Activated CD4-positive, alpha-beta T cell treated with anti-CD3 and anti-CD28 coated beads, Interleukin-2, amount 50 U/mL, for 1 hour (primary cell): ENCODE data around the gene SOBP.
"Not testable (repeated sequence)": the region's sequence is repeated elsewhere in the genome, so short reads cannot be mapped to it uniquely, and the experiment has no call there.

Source experiments
- DNase-seq: peaks from one replicate; pipeline ENCODE4 v3.0.0-alpha.2; 2020

SOBP gene

DNA sequence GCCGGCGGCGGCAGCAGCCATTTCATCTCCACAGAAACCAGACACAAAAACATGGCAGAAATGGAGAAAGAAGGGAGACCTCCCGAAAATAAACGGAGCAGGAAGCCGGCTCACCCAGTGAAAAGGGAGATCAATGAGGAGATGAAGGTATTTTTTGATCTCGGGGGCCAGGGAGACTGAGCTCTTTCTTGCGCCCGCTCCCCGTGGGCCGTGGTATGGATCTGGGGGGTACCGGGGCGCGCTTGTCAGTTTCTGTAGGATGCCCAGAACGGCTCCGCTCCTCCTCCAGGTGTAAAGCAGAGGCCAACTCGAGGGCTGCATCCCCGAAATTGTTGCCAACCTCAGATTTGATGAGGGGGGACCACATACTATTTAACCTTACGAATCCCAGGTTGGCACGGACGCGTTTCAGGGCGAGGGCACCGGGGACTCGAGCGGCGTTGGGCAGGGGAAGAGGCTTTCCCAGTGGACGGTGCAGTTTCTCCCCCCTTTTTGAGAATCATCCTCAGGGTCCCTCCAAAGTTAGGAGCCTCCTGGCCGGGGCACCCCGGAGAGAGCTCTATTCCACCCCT is 735 bp downstream of the SOBP start:
- peak; percentile 1 for DNase-seq

DNA sequence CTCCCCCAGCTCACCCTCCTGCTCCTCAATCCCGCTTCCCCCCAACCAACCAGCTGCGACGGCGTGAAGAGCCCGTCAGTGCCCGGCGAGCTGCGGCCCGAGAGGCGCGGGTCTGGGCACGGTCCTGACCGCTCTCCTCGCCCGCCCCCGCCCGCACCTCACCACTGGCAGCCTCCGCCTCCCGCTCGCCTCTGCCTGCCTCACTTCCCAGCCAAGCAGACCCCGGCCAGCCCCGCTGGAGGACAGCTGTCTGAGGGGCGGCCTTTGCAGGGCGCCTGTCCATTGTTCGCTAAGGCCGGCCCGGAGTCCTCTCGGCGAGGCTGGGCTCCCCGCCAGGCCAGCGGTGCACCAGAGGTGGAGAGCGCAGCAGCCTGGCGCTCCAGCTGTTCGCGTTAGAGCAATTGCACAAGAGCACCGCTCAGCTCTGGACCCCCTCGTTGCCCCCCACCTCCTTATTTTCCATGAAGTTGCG is 1.3 kb downstream of the SOBP start:
- DNase-seq = peak; percentile 3

DNA sequence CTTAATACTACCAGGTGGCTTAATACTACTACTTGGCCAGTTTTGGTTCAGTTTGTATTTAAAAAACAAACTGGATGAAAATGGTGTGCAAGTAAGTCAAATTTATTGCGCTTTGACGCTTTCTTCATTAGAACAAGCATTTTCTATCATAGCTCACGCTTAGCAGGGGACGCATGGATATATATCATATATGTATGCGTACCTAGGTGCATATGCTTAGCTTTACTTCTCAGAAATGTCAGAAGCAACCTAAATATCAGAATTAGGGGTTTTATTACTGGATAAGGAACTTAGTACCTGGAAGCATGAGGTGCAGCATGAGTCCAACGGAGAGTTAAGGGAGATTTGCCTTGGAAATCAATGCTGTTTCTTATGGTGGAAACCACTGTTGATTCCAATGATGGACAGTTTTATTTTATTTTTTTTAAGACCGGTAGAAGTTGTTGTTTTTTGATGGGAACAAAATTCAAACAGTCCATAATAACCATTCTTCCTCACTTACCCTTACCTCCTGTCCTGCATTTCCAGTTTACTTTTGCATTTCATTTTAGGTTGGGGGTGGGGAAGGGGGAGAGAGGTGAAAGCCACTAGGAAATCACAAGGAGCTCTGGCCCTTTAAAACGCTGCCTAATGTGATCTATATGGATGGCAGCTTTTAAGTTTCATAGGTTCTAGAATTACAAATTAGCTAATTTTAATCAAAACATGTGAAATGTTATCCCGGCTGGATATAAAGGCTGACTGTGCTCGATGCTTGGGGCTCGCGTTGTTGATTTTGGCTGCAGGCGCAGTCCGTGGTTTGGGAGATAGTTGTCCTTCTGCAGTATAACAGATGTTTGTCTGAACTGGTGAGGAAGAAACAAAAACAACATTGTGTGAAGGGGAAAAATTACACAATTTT is 2.1 kb downstream of the SOBP start:
- no peak for DNase-seq

DNA sequence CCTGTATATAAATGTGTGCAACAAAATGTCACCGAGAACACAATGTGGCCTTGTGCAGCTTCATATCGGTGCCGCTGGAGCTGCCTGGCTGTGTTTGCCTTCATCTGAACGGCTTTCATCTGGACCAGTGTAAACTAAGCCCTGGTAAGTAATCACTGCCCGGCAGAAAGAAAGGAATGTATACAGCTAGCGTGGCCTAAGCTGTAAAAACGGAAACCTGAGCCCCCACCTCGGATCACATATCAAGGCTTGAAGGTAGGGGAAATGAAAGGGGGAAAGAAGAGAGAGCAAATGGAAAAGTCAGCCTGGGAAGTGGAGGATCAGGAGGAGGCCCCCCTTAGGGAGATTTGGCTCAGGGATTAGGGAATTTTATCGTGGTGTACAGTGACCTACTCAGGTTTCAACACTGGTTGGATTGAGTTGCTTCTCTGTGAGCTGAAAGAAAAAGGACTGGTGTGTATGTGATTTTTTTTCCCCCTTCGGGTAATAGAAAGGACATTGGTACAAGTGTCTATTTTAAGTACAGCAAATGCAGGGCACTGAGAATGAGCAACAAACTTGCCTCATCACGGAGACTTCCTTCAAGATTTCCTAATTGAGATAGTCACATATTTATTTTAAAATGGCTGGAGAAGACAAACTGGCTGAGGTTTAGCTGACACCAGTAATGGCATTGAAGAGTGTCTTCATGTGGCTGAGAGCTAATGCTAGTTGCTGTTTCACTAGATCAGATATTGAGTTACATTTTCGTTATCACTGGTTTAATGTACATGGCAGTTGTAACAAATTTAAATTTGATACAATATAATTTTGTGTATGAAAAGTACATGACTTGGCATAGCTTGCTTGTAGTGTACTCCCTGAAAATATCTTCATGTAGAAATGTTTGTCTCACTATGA is 3.5 kb downstream of the SOBP start:
- no peak for DNase-seq

DNA sequence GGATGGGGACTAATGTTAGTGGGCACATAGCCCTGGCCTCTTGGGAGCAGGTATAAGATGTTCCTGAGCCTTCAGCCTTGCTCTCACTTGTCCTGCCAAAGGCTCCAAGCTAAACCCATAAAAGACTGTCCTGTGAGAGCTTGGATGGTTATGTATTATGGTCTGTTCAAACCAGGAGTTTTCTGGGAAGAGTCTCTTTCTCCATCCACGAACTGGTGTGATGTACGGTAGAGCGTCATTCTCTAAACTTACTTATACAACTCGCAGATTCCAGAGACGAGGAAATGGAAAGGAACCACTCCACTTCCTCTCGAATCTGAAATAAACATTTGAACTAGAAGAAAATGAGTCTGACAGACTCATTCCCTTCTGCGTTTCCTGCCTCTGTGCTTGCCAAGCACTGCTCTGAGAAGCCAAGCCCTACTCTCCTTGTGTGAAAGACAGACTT is 5.3 kb downstream of the SOBP start:
- no peak for DNase-seq

DNA sequence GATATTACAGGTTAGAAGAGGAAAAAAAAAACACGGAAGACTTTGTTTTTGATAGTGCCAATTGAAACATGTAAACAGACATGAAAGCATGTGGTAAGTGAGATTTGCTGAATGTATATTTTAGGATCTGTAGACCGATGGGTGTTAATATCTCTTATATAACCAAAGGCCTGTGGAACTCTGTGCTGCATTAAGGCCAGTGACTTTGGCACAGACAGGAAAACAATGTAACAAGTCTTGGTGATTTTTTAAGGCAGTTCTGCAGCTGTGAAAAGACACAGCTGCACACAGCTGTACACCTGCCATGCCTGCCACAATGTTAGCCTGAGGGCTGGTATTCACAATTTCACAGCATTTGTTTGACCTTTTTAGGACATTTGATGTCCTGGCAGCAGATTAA is 6.1 kb downstream of the SOBP start:
- no peak for DNase-seq

DNA sequence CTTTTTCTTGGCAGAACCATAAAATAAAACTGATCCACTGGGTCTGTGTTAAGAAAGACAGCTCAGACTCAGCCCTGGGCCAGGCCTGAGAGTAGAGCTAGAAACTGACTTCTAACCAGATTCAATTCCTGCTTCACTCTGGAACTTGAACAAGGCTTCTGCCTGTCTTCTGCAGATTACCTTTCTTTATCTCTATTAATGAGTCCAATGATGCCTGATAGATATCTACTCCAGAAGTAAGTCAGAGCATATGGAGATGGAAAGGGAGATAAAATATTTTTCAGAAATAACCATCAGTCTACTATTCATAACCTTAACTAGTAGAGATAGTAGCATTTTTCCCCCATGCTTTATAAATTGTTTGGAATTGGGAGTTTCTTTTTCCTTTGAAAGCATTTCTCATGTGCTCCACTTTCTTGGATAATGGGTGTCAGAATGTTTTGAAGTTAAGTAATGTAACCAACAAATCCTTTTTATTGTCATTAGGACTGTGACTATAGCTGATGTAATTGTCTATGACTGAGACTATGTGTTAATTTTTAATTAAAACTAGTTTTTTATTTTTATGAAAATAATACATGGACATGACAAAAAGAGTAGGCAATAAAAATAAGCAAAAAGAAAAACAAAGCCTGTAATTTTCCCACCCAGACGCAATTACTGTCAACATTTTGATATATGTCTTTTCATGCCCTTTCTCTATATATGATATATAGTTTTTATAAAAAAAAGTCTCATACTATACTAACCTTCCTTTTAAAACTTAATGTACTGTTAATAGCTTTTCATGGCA is 7.2 kb downstream of the SOBP start:
- DNase-seq = no peak

DNA sequence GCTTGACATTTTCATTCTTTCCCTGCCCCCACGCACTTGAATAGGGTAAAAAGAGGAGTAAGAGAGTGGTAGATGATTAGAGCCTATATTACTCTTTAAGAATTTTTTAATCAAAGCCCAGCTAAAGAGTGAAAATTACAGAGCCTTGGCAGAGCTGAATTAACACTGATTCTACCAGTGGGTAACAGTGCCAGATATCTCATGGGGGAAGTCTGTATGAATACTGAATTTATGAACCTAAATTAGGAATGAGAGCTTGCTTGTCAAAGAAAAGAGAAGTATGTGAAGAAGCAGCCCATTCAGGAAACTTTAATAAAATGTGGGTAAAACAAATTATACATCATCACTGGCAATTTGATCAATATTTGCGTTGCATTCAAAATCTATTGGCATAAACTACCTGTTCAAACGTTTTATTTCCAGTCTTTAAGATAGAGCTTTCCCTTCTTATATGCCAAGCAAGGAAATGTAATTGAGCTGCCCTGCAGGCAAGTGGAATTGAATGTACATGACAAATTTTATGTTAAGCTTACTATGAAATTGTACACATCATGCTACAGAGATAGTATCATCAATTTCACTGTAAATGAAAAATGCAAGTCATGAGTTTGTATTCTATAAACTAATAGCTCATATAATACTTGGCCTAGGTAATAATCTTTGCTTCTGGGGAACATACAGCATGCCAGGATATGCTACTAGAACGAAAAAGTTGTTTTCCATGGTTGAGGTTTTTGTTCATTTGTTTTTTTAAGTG is 14.5 kb downstream of the SOBP start:
- DNase-seq = no peak

DNA sequence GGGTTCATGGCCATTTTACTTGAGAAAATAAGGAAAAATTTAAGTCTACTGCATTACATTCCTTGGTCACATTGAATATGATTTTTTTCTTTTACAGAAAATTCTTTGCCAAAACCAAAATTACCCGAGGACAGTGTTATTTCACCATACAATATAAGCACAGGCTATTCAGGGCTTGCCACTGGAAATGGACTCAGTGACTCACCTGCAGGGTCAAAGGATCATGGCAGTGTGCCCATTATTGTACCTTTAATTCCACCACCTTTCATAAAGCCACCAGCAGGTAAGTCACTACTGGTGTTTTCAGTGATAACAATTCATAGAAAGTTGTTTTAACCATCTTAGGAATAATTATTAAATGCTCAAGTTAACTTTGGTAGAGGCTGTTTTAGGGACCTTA is 16.2 kb downstream of the SOBP start:
- DNase-seq = no peak

GRCh38 chr6:107509506-107509905 is 19.6 kb downstream of the SOBP start:
- DNase-seq = no peak

DNA sequence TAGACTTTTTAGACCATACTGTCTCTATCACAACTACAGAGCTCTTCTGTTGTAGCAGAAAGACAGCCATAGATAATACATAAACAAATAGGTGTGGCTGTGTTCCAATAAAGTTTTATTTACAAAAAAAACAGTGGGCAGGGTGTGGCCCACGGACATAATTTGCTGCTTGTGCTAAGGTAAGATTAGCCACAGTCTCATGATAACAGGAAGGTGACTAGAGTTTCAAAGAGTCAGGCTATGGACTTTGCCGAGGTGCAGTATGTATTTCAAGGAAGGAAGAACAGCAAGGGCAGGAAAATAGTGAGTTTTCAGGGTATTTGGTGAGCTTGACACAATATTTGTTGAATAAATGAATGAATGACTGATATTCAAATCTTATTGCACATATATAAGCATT is 20.2 kb downstream of the SOBP start:
- DNase-seq = no peak

DNA sequence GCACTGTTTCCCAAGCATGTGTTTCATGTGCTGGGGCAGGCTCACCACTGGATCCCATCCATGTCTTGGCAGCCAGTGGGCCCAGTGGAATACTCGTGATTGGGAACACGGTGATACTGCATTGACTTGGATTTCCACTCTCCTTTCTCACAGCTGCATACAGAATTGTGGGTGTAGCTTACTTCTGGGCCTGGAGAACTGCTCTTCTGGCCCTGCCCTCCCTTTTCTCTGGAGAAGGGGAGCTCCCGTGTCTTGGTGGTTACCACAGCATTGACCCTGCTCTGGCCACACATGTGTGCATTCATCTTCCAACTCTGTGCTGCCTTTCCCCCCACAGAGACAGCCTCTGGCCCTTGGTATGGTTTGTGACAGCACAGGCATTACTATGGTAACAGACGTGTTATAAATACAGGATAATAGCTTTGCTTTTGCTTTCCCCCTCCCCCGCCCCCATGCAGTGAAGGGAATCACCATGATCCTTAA is 21.6 kb downstream of the SOBP start:
- no peak for DNase-seq

GRCh38 chr6:107513214-107513613 is 23.3 kb downstream of the SOBP start:
- DNase-seq = no peak

- no peak for DNase-seq
Observed at GRCh38 chr6:107515955-107516354, 26.0 kb downstream of the SOBP start.

DNA sequence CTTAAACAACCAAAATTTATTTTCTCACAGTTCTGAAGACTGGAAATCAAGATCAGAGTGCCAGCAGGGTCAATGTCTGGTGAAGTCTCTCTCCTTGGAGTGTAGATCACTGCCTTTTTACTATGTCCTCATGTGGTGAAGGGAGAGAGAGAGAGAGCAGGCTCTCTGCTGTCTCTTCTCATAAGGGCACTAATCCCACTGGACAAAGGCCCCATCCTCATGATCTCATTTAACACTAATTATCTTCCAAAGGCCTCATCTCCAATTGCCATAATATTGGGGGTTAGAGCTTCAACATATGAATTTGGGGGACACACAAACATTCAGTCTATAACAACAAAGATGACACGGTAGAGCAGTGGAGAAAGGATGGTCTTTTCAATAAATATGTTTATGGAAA is 27.4 kb downstream of the SOBP start:
- DNase-seq = no peak

GRCh38 chr6:107519224-107519623 is 29.3 kb downstream of the SOBP start:
- not testable (repeated sequence) for DNase-seq

- DNase-seq = not testable (repeated sequence)
Observed at GRCh38 chr6:107520706-107521105, 30.8 kb downstream of the SOBP start.

DNA sequence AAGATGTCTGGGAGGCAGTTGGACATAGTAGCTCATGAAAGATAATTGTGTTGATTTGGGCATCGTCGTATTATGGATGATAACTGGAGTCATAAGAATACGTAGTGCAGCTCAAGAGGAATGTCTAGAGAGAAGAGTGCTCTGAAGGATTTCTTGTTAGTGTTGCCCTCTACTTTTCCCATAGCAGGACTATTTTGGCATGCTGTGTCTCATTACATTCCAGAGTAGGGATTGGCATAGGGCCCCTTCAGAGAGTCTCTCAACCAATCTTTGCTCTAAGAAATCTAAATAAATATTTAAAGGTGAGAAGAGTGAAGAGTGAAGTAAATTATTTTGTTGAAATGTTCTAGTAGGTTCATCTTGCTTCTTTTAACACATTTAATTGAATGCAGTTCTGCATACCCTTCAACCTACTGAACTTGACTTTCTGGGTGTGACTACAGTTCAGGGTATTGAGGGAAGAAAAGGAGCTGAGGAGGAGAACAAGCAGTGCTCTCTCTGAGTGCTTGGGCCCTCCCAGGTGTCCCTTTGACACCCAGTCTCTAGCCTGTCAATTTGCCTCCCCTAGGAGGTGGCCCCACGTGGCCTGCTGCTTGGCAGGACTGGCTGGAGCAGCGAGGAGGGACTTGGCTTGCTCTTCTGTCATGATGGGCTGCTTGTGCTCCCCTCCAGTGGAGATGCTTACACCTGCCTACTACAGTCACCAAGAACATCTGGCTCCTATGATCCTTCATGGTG is 33.3 kb downstream of the SOBP start:
- no peak for DNase-seq

GRCh38 chr6:107523794-107524193 is 33.9 kb downstream of the SOBP start:
- DNase-seq = no peak

DNA sequence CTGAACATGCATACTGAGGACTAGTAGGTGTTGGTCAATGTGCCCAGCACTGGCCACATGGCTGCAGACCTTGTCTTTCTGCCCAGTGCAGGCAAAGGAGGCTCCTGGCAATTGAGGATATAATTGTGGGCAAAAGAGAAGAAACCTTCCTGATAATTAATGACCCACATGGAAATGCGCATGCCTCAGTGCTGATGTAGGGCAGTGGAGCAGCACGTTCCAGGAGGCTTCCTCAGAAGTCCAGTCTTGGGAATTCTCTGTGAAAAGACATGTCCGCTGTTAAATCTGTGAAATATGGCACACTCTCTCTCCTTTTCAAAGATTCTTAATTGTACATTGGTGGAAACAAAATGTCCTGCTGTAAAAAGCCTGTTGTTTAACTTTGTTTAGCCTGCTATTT is 34.7 kb downstream of the SOBP start:
- no peak for DNase-seq

- no peak for DNase-seq
Observed at GRCh38 chr6:107531868-107532267, 42.0 kb downstream of the SOBP start.
